HepG2 (cell line): Measurements from ENCODE around the gene CCT5. TPM values are rescaled to one million over a fixed set of nuclear protein-coding genes. Genes with fewer than 3 reads are reported as not detected.
A peak's percentile ranks its signal among the peaks of the same experiment; 100 is the strongest.

Source experiments
- AHDC1 ChIP-seq: sonication (generic); formaldehyde crosslinking; IDR thresholded peaks from 2 replicates; pipeline ENCODE4 v1.5.1; 2020; ENCODE audit warnings: mild to moderate bottlenecking, missing genetic modification reagents, borderline replicate concordance
- CAMTA2 ChIP-seq: sonication (generic); formaldehyde crosslinking; IDR thresholded peaks from 2 replicates; pipeline ENCODE4 v1.4.0; 2020; ENCODE audit warnings: mild to moderate bottlenecking, missing genetic modification reagents, borderline replicate concordance
- FOXO1 ChIP-seq: sonication (generic); formaldehyde crosslinking; IDR thresholded peaks from 2 replicates; pipeline ENCODE4 v1.4.0; 2020; ENCODE audit warnings: missing genetic modification reagents
- GATA4 ChIP-seq: sonication (generic); IDR thresholded peaks from 2 replicates; pipeline ENCODE4 v1.6.1; 2016; ENCODE audit warnings: antibody characterized with exemption, low read depth, borderline replicate concordance
- GTF3A ChIP-seq: sonication (generic); formaldehyde crosslinking; conservative IDR thresholded peaks from 2 replicates; pipeline ENCODE4 v1.4.0; 2020; ENCODE audit warnings: mild to moderate bottlenecking, missing genetic modification reagents
- HMG20A ChIP-seq: IDR thresholded peaks from 2 replicates; pipeline ENCODE4 v1.6.1; 2016; ENCODE audit warnings: borderline replicate concordance
- JUN ChIP-seq: sonication (generic); formaldehyde crosslinking; IDR thresholded peaks from 2 replicates; pipeline ENCODE4 v1.4.0; 2020; ENCODE audit warnings: mild to moderate bottlenecking, missing genetic modification reagents
- KAT2B ChIP-seq: fragments of 150-350 bp; IDR thresholded peaks from 2 replicates; pipeline ENCODE4 v1.6.1; 2014; ENCODE audit warnings: low read depth, low read length, borderline replicate concordance
- MYC ChIP-seq: sonication (generic); formaldehyde crosslinking; IDR thresholded peaks from 2 replicates; pipeline ENCODE4 v1.9.0; 2021; ENCODE audit warnings: missing genetic modification reagents, borderline replicate concordance
- POGZ ChIP-seq: sonication (generic); formaldehyde crosslinking; IDR thresholded peaks from 2 replicates; pipeline ENCODE4 v1.4.0; 2020; ENCODE audit warnings: mild to moderate bottlenecking, missing genetic modification reagents
- PREB ChIP-seq: sonication (generic); formaldehyde crosslinking; IDR thresholded peaks from 2 replicates; pipeline ENCODE4 v1.4.0; 2020; ENCODE audit warnings: missing genetic modification reagents
- RAD51 ChIP-seq: fragments of 450-650 bp; IDR thresholded peaks from 2 replicates; pipeline ENCODE4 v1.6.1; 2016; ENCODE audit warnings: borderline replicate concordance
- RFX3 ChIP-seq: IDR thresholded peaks from 2 replicates; pipeline ENCODE4 v1.6.1; 2016; ENCODE audit warnings: missing biosample characterization, missing genetic modification reagents
- SOX13 ChIP-seq, 3 experiments: fragments of 450-650 bp in 1 of 3; sonication (generic) in 1 of 3; formaldehyde crosslinking in 1 of 3; IDR thresholded peaks in 2 of 3; conservative IDR thresholded peaks in 1 of 3; 2 replicates each; pipeline versions ENCODE4 v1.5.0 to v1.6.1; 2016 to 2020; ENCODE audit warnings: antibody characterized with exemption in 1 of 3, mild to moderate bottlenecking in 1 of 3, missing compliant biosample characterization in 1 of 3, missing genetic modification reagents in 1 of 3, moderate library complexity in 1 of 3
- ZBTB21 ChIP-seq: sonication (generic); formaldehyde crosslinking; IDR thresholded peaks from 2 replicates; pipeline ENCODE4 v1.4.0; 2020; ENCODE audit warnings: missing genetic modification reagents
- ZBTB26 ChIP-seq: IDR thresholded peaks from 2 replicates; pipeline ENCODE4 v1.6.1; 2016; ENCODE audit warnings: missing compliant biosample characterization, missing genetic modification reagents, borderline replicate concordance
- ZBTB7A ChIP-seq: sonication (generic); formaldehyde crosslinking; IDR thresholded peaks from 2 replicates; pipeline ENCODE4 v1.8.0; 2022; ENCODE audit warnings: mild to moderate bottlenecking, missing genetic modification reagents
- ZNF207 ChIP-seq: fragments of 450-650 bp; IDR thresholded peaks from 2 replicates; pipeline ENCODE4 v1.6.1; 2016; ENCODE audit warnings: antibody characterized with exemption, borderline replicate concordance
- ZNF260 ChIP-seq: sonication (generic); formaldehyde crosslinking; IDR thresholded peaks from 2 replicates; pipeline ENCODE4 v1.4.0; 2020; ENCODE audit warnings: missing genetic modification reagents, low read depth, mild to moderate bottlenecking, borderline replicate concordance
- ZNF468 ChIP-seq: sonication (generic); formaldehyde crosslinking; IDR thresholded peaks from 2 replicates; pipeline ENCODE4 v1.8.0; 2022; ENCODE audit warnings: mild to moderate bottlenecking, moderate library complexity, missing genetic modification reagents
- ZNF570 ChIP-seq: sonication (generic); formaldehyde crosslinking; IDR thresholded peaks from 2 replicates; pipeline ENCODE4 v1.4.0; 2020; ENCODE audit warnings: mild to moderate bottlenecking, missing genetic modification reagents, borderline replicate concordance
- ZNF614 ChIP-seq: IDR thresholded peaks from 2 replicates; pipeline ENCODE4 v1.6.1; 2018; ENCODE audit warnings: missing biosample characterization, missing genetic modification reagents, inconsistent platforms, borderline replicate concordance
- ZNF670 ChIP-seq: sonication (generic); formaldehyde crosslinking; IDR thresholded peaks from 2 replicates; pipeline ENCODE4 v1.8.0; 2022; ENCODE audit warnings: mild to moderate bottlenecking, missing genetic modification reagents, borderline replicate concordance
- polyA plus RNA-seq, 8 experiments: library from polyadenylated mRNA; depleted of rRNA in 3 of 8; stranded (reverse) in 7 of 8; unstranded in 1 of 8; fragments of >200 nt; fragmentation: Illumina TruSeq in 4 of 8; extraction: Trizol in 4 of 8; gene quantifications; 2 replicates each; pipeline versions ENCODE4 v1.2.1 to v1.2.3, GENCODE V29; 2011 to 2016; ENCODE audit warnings: low read depth in 4 of 8, missing spikeins in 1 of 8, mixed read lengths in 1 of 8; ENCODE audit not compliant: insufficient read depth in 1 of 8
- total RNA-seq, 5 experiments: library from RNA; depleted of rRNA; stranded (reverse); fragments of >200 nt; fragmentation: Illumina TruSeq; extraction: Trizol; gene quantifications; 2 replicates each; pipeline ENCODE4 v1.2.3, GENCODE V29; 2016; ENCODE audit warnings: low read depth in 1 of 5

CCT5 gene
- total and polyA plus RNA-seq, 2 of the 13 experiments (the other 11 are each of a cell fraction or from before 2014, with no cell fraction given): 319 to 708 TPM

DNA sequence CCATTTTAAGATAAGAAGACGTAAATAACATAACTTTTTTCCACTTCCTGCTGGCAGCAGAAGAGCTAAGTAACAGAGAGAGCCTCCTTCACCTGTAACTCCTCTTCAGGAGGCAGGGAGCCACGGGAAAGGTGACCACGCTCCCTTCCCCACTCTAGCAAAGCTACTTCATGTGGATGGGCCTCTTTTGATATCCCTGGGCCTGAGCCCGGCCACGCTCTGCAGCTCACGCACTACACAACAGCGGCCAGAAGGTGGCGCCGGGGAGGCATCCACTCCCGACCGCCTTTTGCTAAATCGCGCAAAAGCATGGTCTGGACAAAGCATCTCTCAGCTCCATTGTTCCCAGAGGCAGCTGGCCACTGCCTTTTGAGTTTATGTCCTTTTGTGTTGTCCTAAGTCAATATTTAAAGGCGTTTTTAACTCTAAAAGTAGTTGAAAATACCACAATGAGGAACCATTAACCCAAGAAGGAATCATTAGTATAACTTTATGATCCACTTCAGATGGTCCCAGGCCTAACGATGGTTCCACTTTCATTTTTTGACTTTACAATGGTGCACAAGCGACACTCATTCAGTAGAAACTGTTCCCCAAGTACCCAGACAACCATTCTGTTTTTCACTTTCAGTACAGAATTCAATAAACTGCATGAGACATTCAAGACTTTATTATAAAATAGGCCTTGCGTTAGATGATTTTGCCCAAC is 34.0 kb downstream of the CCT5 start (continued):
- TF ChIP-seq MYC (CRISPR knock-in tag): peak; percentile 37; the same call in 1 of the 2 replicates
- no peak for TF ChIP-seq HMG20A
- TF ChIP-seq GTF3A (CRISPR knock-in tag): no peak
- TF ChIP-seq ZNF614 (CRISPR knock-in tag): peak; percentile 56; the same call in 1 of the 2 replicates
- TF ChIP-seq ZNF570 (CRISPR knock-in tag): no peak
- TF ChIP-seq ZBTB26 (CRISPR knock-in tag): no peak
- no peak for TF ChIP-seq ZNF260 (CRISPR knock-in tag)
- peak; percentile 33; the same call in 1 of the 2 replicates for TF ChIP-seq POGZ
- TF ChIP-seq ZBTB7A (CRISPR knock-in tag): no peak
- TF ChIP-seq CAMTA2 (CRISPR knock-in tag): no peak
- TF ChIP-seq RAD51: no peak
- no peak for TF ChIP-seq GATA4
- 0 out of 2 replicates have a peak, but pooled peaks have one; percentile 24 for TF ChIP-seq FOXO1 (CRISPR knock-in tag)
- TF ChIP-seq ZNF670 (CRISPR knock-in tag): no peak
- no peak for TF ChIP-seq PREB (CRISPR knock-in tag)
- no peak for TF ChIP-seq KAT2B
- TF ChIP-seq AHDC1 (CRISPR knock-in tag): no peak
- no peak for TF ChIP-seq ZBTB21 (CRISPR knock-in tag)
- no peak for TF ChIP-seq JUN (CRISPR knock-in tag)
- no peak for TF ChIP-seq SOX13 (IDR thresholded peaks at IDR 0.05)
- TF ChIP-seq SOX13 (CRISPR knock-in tag; conservative IDR thresholded peaks at IDR 0.05 in 1 of 2, IDR thresholded peaks at IDR 0.05 in 1 of 2): peak in 1 of 2 experiments; percentile 43; a peak in 1 of 4 replicates
- TF ChIP-seq ZNF468: no peak
- no peak for TF ChIP-seq RFX3 (CRISPR knock-in tag)
- no peak for TF ChIP-seq ZNF207
